Liver (tissue), 3 donors: ENCODE measurements around the gene EML3.

ENCODE experiments used
- EGR1 ChIP-seq, 2 donors: IDR thresholded peaks; 2 replicates each; pipeline ENCODE4 v1.6.1; 2016 to 2018; ENCODE audit warnings: antibody characterized with exemption in 2 of 2, low read depth in 2 of 2
- HNF4G ChIP-seq: IDR thresholded peaks from 2 replicates; pipeline ENCODE4 v1.6.1; 2016; ENCODE audit warnings: antibody characterized with exemption
- JUND ChIP-seq, 2 donors: IDR thresholded peaks; 2 replicates each; pipeline ENCODE4 v1.6.1; 2016; ENCODE audit warnings: antibody characterized with exemption in 2 of 2
- MAX ChIP-seq: IDR thresholded peaks from 2 replicates; pipeline ENCODE4 v1.6.1; 2016; ENCODE audit warnings: antibody characterized with exemption
- YY1 ChIP-seq: IDR thresholded peaks from 2 replicates; pipeline ENCODE4 v1.6.1; 2016; ENCODE audit warnings: antibody characterized with exemption, mild to moderate bottlenecking
- TF ChIP-seq, protein P1 (sequence below): fragments of 150-350 bp; IDR thresholded peaks from 2 replicates; pipeline ENCODE4 v1.5.1; 2017; ENCODE audit warnings: improper control_type of control experiment, low read depth, low read length; ENCODE audit not compliant: missing input control
- TF ChIP-seq, protein P2 (sequence below): IDR thresholded peaks from 2 replicates; pipeline ENCODE4 v1.6.1; 2016; ENCODE audit warnings: antibody characterized with exemption
- TF ChIP-seq, protein P3 (sequence below): IDR thresholded peaks from 2 replicates; pipeline ENCODE4 v1.6.1; 2016; ENCODE audit warnings: antibody characterized with exemption, mild to moderate bottlenecking
- TF ChIP-seq, protein P4 (sequence below): IDR thresholded peaks from 2 replicates; pipeline ENCODE4 v1.6.1; 2016; ENCODE audit warnings: antibody characterized with exemption
- donor health status: healthy.
- donor health status: healthy.

DNA sequence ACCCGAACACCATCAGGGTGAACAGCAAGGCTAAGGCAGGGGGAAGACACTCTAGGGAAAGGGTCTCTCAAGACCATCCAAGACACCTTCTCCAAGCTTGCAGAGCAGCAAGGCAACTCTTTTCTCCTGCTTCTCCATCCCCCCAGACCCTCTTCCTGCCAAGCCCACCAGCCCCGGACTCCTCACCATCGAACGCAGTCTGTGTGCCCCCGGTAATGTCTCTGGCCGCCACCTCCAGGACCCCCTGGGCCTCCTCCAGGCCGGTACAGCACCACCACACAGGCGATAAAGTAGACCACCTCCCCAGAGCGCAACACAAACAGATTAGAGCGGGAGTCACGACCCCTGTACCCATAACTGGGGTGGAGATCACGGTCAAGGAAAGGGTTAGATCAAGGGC lies 3.8 kb downstream of the EML3 start:
- TF ChIP-seq, protein P1, sequence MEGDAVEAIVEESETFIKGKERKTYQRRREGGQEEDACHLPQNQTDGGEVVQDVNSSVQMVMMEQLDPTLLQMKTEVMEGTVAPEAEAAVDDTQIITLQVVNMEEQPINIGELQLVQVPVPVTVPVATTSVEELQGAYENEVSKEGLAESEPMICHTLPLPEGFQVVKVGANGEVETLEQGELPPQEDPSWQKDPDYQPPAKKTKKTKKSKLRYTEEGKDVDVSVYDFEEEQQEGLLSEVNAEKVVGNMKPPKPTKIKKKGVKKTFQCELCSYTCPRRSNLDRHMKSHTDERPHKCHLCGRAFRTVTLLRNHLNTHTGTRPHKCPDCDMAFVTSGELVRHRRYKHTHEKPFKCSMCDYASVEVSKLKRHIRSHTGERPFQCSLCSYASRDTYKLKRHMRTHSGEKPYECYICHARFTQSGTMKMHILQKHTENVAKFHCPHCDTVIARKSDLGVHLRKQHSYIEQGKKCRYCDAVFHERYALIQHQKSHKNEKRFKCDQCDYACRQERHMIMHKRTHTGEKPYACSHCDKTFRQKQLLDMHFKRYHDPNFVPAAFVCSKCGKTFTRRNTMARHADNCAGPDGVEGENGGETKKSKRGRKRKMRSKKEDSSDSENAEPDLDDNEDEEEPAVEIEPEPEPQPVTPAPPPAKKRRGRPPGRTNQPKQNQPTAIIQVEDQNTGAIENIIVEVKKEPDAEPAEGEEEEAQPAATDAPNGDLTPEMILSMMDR, result no peak
- TF ChIP-seq, protein P2, sequence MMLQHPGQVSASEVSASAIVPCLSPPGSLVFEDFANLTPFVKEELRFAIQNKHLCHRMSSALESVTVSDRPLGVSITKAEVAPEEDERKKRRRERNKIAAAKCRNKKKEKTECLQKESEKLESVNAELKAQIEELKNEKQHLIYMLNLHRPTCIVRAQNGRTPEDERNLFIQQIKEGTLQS, result no peak
- no peak for TF ChIP-seq EGR1 (IDR thresholded peaks at IDR 0.05; ENCODE audit: low read depth in 2 of 2)
- TF ChIP-seq, protein P3, sequence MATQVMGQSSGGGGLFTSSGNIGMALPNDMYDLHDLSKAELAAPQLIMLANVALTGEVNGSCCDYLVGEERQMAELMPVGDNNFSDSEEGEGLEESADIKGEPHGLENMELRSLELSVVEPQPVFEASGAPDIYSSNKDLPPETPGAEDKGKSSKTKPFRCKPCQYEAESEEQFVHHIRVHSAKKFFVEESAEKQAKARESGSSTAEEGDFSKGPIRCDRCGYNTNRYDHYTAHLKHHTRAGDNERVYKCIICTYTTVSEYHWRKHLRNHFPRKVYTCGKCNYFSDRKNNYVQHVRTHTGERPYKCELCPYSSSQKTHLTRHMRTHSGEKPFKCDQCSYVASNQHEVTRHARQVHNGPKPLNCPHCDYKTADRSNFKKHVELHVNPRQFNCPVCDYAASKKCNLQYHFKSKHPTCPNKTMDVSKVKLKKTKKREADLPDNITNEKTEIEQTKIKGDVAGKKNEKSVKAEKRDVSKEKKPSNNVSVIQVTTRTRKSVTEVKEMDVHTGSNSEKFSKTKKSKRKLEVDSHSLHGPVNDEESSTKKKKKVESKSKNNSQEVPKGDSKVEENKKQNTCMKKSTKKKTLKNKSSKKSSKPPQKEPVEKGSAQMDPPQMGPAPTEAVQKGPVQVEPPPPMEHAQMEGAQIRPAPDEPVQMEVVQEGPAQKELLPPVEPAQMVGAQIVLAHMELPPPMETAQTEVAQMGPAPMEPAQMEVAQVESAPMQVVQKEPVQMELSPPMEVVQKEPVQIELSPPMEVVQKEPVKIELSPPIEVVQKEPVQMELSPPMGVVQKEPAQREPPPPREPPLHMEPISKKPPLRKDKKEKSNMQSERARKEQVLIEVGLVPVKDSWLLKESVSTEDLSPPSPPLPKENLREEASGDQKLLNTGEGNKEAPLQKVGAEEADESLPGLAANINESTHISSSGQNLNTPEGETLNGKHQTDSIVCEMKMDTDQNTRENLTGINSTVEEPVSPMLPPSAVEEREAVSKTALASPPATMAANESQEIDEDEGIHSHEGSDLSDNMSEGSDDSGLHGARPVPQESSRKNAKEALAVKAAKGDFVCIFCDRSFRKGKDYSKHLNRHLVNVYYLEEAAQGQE, result no peak
- TF ChIP-seq MAX, result no peak
- TF ChIP-seq HNF4G, result no peak
- no peak for TF ChIP-seq YY1
- TF ChIP-seq JUND (IDR thresholded peaks at IDR 0.05), result no peak
- TF ChIP-seq, protein P4, sequence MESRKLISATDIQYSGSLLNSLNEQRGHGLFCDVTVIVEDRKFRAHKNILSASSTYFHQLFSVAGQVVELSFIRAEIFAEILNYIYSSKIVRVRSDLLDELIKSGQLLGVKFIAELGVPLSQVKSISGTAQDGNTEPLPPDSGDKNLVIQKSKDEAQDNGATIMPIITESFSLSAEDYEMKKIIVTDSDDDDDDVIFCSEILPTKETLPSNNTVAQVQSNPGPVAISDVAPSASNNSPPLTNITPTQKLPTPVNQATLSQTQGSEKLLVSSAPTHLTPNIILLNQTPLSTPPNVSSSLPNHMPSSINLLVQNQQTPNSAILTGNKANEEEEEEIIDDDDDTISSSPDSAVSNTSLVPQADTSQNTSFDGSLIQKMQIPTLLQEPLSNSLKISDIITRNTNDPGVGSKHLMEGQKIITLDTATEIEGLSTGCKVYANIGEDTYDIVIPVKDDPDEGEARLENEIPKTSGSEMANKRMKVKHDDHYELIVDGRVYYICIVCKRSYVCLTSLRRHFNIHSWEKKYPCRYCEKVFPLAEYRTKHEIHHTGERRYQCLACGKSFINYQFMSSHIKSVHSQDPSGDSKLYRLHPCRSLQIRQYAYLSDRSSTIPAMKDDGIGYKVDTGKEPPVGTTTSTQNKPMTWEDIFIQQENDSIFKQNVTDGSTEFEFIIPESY, result no peak
